IMR-90 (cell line): ENCODE results near the gene MMP24. TPM values are rescaled to one million over a fixed set of nuclear protein-coding genes. Genes with fewer than 3 reads are reported as not detected.

ENCODE experiments used
- ATAC-seq: fragments of 200-7000 bp; cut with Tn5 transposase; 2 replicates; pipeline ENCODE4 v1.9.1; 2020; ENCODE audit warnings: low read depth, mild to moderate bottlenecking, moderate library complexity
- BruUV-seq: library from RNA; stranded (reverse); fragments of 400-500 nt; replicated peaks from 2 replicates; lab custom pipeline; 2021; lab: Mats Ljungman, UMichigan
- CTCF ChIA-PET: fragments of 300-600 bp; formaldehyde crosslinking; extraction: SDS; loops from one replicate; lab custom pipeline; 2021; ENCODE audit warnings: antibody characterized with exemption; lab: Yijun Ruan, JAX
- POLR2A ChIA-PET: fragments of 300-600 bp; sonication (Branson Sonifier 250); formaldehyde crosslinking; loops from one replicate; lab custom pipeline; 2022; ENCODE audit warnings: antibody characterized with exemption; ENCODE audit not compliant: unreplicated experiment; lab: Charles Lee
- DNase-seq: peaks from one replicate; pipeline ENCODE4 v3.0.0; 2013
- H2AFZ ChIP-seq: replicated peaks from 2 replicates; pipeline ENCODE3; 2013; ENCODE audit warnings: low read length, mild to moderate bottlenecking; ENCODE audit not compliant: poor library complexity
- H2AK5ac ChIP-seq: 2 replicates; pipeline ENCODE4 v1.6.1; 2013; ENCODE audit warnings: low read depth, low read length, inconsistent platforms
- H2AK9ac ChIP-seq: replicated peaks from 2 replicates; pipeline ENCODE3; 2013; ENCODE audit warnings: mild to moderate bottlenecking, low read depth, low read length, moderate library complexity; ENCODE audit not compliant: poor library complexity
- H2BK120ac ChIP-seq: 2 replicates; pipeline ENCODE4 v1.6.1; 2013; ENCODE audit warnings: low read depth, low read length, inconsistent platforms
- H2BK15ac ChIP-seq: 3 replicates; pipeline ENCODE4 v1.6.1; 2013; ENCODE audit warnings: low read depth, low read length, inconsistent platforms
- H2BK20ac ChIP-seq: 2 replicates; pipeline ENCODE4 v1.6.1; 2013; ENCODE audit warnings: low read depth, mild to moderate bottlenecking, inconsistent platforms, low read length, moderate library complexity
- H2BK5ac ChIP-seq: 2 replicates; pipeline ENCODE4 v1.6.1; 2013; ENCODE audit warnings: mild to moderate bottlenecking, low read depth, low read length, inconsistent platforms; ENCODE audit not compliant: poor library complexity, severe bottlenecking
- H3K14ac ChIP-seq: replicated peaks from 2 replicates; pipeline ENCODE4 v1.6.1; 2013; ENCODE audit warnings: low read depth, low read length, inconsistent platforms
- H3K18ac ChIP-seq: 2 replicates; pipeline ENCODE4 v1.6.1; 2013; ENCODE audit warnings: low read depth, low read length, control low read depth
- H3K23ac ChIP-seq: 2 replicates; pipeline ENCODE4 v1.6.1; 2013; ENCODE audit warnings: low read depth, low read length, inconsistent platforms
- H3K27ac ChIP-seq: 2 replicates; pipeline ENCODE4 v1.5.1; 2013; ENCODE audit warnings: mild to moderate bottlenecking, control low read depth, low read length; ENCODE audit not compliant: insufficient read depth
- H3K27me3 ChIP-seq: 2 replicates; pipeline ENCODE4 v1.6.1; 2013; ENCODE audit warnings: low read length; ENCODE audit not compliant: control insufficient read depth, insufficient read depth
- H3K36me3 ChIP-seq: 2 replicates; pipeline ENCODE4 v1.6.1; 2013; ENCODE audit warnings: low read length, mixed read lengths; ENCODE audit not compliant: control insufficient read depth, insufficient read depth
- H3K4ac ChIP-seq: 2 replicates; pipeline ENCODE4 v1.6.1; 2013; ENCODE audit warnings: low read depth, low read length, inconsistent platforms
- H3K4me1 ChIP-seq: 2 replicates; pipeline ENCODE4 v1.6.1; 2013; ENCODE audit warnings: low read length, mixed read lengths; ENCODE audit not compliant: control insufficient read depth, insufficient read depth
- H3K4me2 ChIP-seq: 2 replicates; pipeline ENCODE4 v1.6.1; 2013; ENCODE audit warnings: low read depth, mild to moderate bottlenecking, control low read depth, low read length, moderate library complexity
- H3K4me3 ChIP-seq: 2 replicates; pipeline ENCODE4 v1.5.1; 2013; ENCODE audit warnings: low read depth, mild to moderate bottlenecking, control low read depth, low read length, moderate library complexity; ENCODE audit not compliant: insufficient read depth
- H3K56ac ChIP-seq: 2 replicates; pipeline ENCODE4 v1.6.1; 2013; ENCODE audit warnings: low read length, inconsistent platforms; ENCODE audit not compliant: insufficient read depth; ENCODE audit errors: extremely low read depth
- H3K79me1 ChIP-seq, 2 experiments: 2 replicates each; pipeline ENCODE4 v1.6.1; 2013; ENCODE audit warnings: low read length in 2 of 2, inconsistent platforms in 1 of 2, low read depth in 1 of 2
- H3K9ac ChIP-seq: 2 replicates; pipeline ENCODE4 v1.6.1; 2013; ENCODE audit warnings: low read depth, low read length, control low read depth
- H3K9me1 ChIP-seq: 2 replicates; pipeline ENCODE4 v1.6.1; 2013; ENCODE audit warnings: low read length, inconsistent platforms; ENCODE audit not compliant: insufficient read depth
- H3K9me3 ChIP-seq: 2 replicates; pipeline ENCODE4 v1.6.1; 2013; ENCODE audit warnings: low read length; ENCODE audit not compliant: control insufficient read depth, insufficient read depth
- H4K20me1 ChIP-seq: 2 replicates; pipeline ENCODE4 v1.6.1; 2013; ENCODE audit warnings: low read length, inconsistent platforms; ENCODE audit not compliant: insufficient read depth
- H4K5ac ChIP-seq: 2 replicates; pipeline ENCODE4 v1.6.1; 2013; ENCODE audit warnings: mild to moderate bottlenecking, low read depth, low read length, control low read depth
- H4K8ac ChIP-seq, 2 experiments: 2 replicates each; pipeline ENCODE4 v1.6.1; 2013; ENCODE audit warnings: low read depth in 2 of 2, low read length in 2 of 2, control low read depth in 1 of 2, inconsistent platforms in 1 of 2
- H4K91ac ChIP-seq: 2 replicates; pipeline ENCODE4 v1.6.1; 2013; ENCODE audit warnings: low read depth, low read length, inconsistent platforms; ENCODE audit not compliant: insufficient read depth
- BHLHE40 ChIP-seq: fragments of 150-350 bp; IDR thresholded peaks from 2 replicates; pipeline ENCODE4 v1.6.1; 2016; ENCODE audit warnings: mild to moderate bottlenecking, low read depth, low read length
- CEBPB ChIP-seq: IDR thresholded peaks from 2 replicates; pipeline ENCODE4 v1.6.1; 2012; ENCODE audit warnings: low read depth, low read length, improper control_type of control experiment
- CHD1 ChIP-seq: IDR thresholded peaks from 2 replicates; pipeline ENCODE4 v1.6.1; 2012; ENCODE audit warnings: low read depth, low read length, improper control_type of control experiment
- CTCF ChIP-seq: conservative IDR thresholded peaks from 2 replicates; pipeline ENCODE4 v1.5.1; 2012; ENCODE audit warnings: mild to moderate bottlenecking, low read depth, low read length, improper control_type of control experiment
- FOS ChIP-seq: fragments of 150-350 bp; IDR thresholded peaks from 2 replicates; pipeline ENCODE4 v1.6.1; 2016; ENCODE audit warnings: low read depth, low read length
- MAFK ChIP-seq: IDR thresholded peaks from 2 replicates; pipeline ENCODE4 v1.6.1; 2012; ENCODE audit warnings: low read depth, low read length, improper control_type of control experiment
- MAZ ChIP-seq: IDR thresholded peaks from 2 replicates; pipeline ENCODE4 v1.6.1; 2012; ENCODE audit warnings: low read depth, mild to moderate bottlenecking, low read length, improper control_type of control experiment, moderate library complexity, borderline replicate concordance
- MXI1 ChIP-seq: IDR thresholded peaks from 2 replicates; pipeline ENCODE4 v1.6.1; 2012; ENCODE audit warnings: low read depth, mild to moderate bottlenecking, low read length, moderate library complexity, borderline replicate concordance
- POLR2A ChIP-seq: IDR thresholded peaks from 2 replicates; pipeline ENCODE4 v1.6.1; 2012; ENCODE audit warnings: mild to moderate bottlenecking, low read depth, low read length
- RAD21 ChIP-seq: IDR thresholded peaks from 2 replicates; pipeline ENCODE4 v1.6.1; 2012; ENCODE audit warnings: low read length, improper control_type of control experiment
- RCOR1 ChIP-seq: IDR thresholded peaks from 2 replicates; pipeline ENCODE4 v1.6.1; 2012; ENCODE audit warnings: mild to moderate bottlenecking, low read length, improper control_type of control experiment; ENCODE audit not compliant: insufficient replicate concordance
- RFX5 ChIP-seq: IDR thresholded peaks from 2 replicates; pipeline ENCODE4 v1.8.0; 2012; ENCODE audit warnings: low read depth, mild to moderate bottlenecking, low read length, moderate library complexity
- SMC3 ChIP-seq: fragments of 150-350 bp; IDR thresholded peaks from 2 replicates; pipeline ENCODE4 v1.6.1; 2016; ENCODE audit warnings: low read depth, mild to moderate bottlenecking, antibody characterized with exemption, low read length, moderate library complexity
- USF2 ChIP-seq: fragments of 150-350 bp; IDR thresholded peaks from 2 replicates; pipeline ENCODE4 v1.6.1; 2017; ENCODE audit warnings: mild to moderate bottlenecking, antibody characterized with exemption, low read length, low read depth
- WGBS, 2 experiments: methylation state at CpG; one replicate each; pipeline versions ENCODE4 v1.1.5 to v1.1.7; 2013; ENCODE audit warnings: missing lambda C conversion rate in 2 of 2; ENCODE audit not compliant: insufficient read length in 1 of 2; ENCODE audit errors: extremely low coverage in 2 of 2; 5-methylcytosine and 5-hydroxymethylcytosine counted together
- dilution Hi-C: fragments of 300-500 bp; cut with HindIII; formaldehyde crosslinking; loops from one replicate; pipeline ENCODE4 v1.14.3; 2018; ENCODE audit warnings: low sequenced_read_pairs; ENCODE audit not compliant: unreplicated experiment
- in situ Hi-C: fragments of 300-500 bp; cut with MboI; formaldehyde crosslinking; loops from 3 replicates; pipeline ENCODE4 v1.14.3; 2019; ENCODE audit warnings: low sequenced_read_pairs, inconsistent platforms, mixed read lengths
- intact Hi-C: fragments of 100-400 bp; cut with micrococcal nuclease; formaldehyde crosslinking; loops from 2 replicates; pipeline ENCODE4 v1.10.0; 2022
- polyA plus RNA-seq, 3 experiments: library from polyadenylated mRNA; depleted of rRNA; stranded (reverse); fragments of >200 nt; gene quantifications; 2 replicates each; pipeline ENCODE4 v1.2.3, GENCODE V29; 2012; ENCODE audit warnings: low replicate concordance in 1 of 3
- total RNA-seq: library from RNA; depleted of rRNA; stranded (reverse); fragments of >200 nt; gene quantifications from 2 replicates; pipeline ENCODE4 v1.2.3, GENCODE V29; 2012

Gene MMP24
- total and polyA plus RNA-seq, 2 of the 4 experiments (the other 2 are of a cell fraction): 0.36 to 0.79 TPM

- Histone ChIP-seq H3K27me3 (no peaks in the 10 kb centered on the region), H2AK9ac (no peak overlapping the region), H3K4me1 (peaks cover 14% of the 10 kb centered on the region), H3K79me1 (no peaks in the 10 kb centered on the region), H3K4me3 (no peak overlapping the region), H2AK5ac (no peak overlapping the region), H2BK20ac (0 out of 2 replicates have a peak overlapping the region, but pooled peaks have one; percentile 1), H2BK5ac (no peak overlapping the region), H3K4me2 (peak overlapping the region; percentile 26; the same call in 1 of the 2 replicates), H2BK120ac (no peak overlapping the region), H3K27ac (no peak overlapping the region), H3K36me3 (no peaks in the 10 kb centered on the region), H3K9me1 (peaks cover 8% of the 10 kb centered on the region), H2BK15ac (no peak overlapping the region), H3K56ac (no peak overlapping the region), H3K14ac (no peak overlapping the region), H3K9me3 (0 out of 2 replicates have a peak, but pooled peaks cover 2% of the 10 kb centered on the region), H3K9ac (no peak overlapping the region), H3K23ac (no peak overlapping the region), H3K4ac (no peak overlapping the region), H4K91ac (no peak overlapping the region), H4K8ac (no peak overlapping the region), H3K18ac (peak overlapping the region; percentile 34; the same call in 1 of the 2 replicates), H2AFZ (no peak overlapping the region), H4K5ac (no peak overlapping the region), H4K20me1 (no peaks in the 10 kb centered on the region)
- in situ Hi-C loops: no loop called here
- intact Hi-C loops: no loop called here
- CTCF ChIA-PET: no interaction called here
- no TSS peak for BruUV-seq
- POLR2A ChIA-PET: interaction anchor here (0.5 kb wide), 1 partner anchor 73 kb away, joined by 6 read pairs; no protein-coding TSS in a partner anchor
- 83 to 100% methylated on average over 1 to 2 of the region's 5 CpGs for WGBS, 2 experiments
- dilution Hi-C loops: no loop called here
- ATAC-seq: no peak
- no peak for DNase-seq
- no peak for TF ChIP-seq RCOR1
- no peak for TF ChIP-seq MAFK
- no peak for TF ChIP-seq MAZ
- TF ChIP-seq MXI1: no peak
- no peak for TF ChIP-seq FOS
- TF ChIP-seq RAD21: no peak
- no peak for TF ChIP-seq BHLHE40
- no peak for TF ChIP-seq CTCF
- no peak for TF ChIP-seq POLR2A
- no peak for TF ChIP-seq CHD1
- no peak for TF ChIP-seq CEBPB
- TF ChIP-seq USF2: no peak
- no peak for TF ChIP-seq SMC3
- TF ChIP-seq RFX5: no peak
Observed at GRCh38 chr20:35191419-35192117, 34.9 kb upstream of the MMP24 start.
